GM12874 (cell line): Measurements from ENCODE around the gene PLA2G2C.

Source experiments
- CTCF ChIP-seq: IDR thresholded peaks from 2 replicates; pipeline ENCODE4 v1.5.1; 2011; ENCODE audit warnings: low read depth, mild to moderate bottlenecking, control low read depth, low read length, moderate library complexity; ENCODE audit not compliant: insufficient read depth

Gene PLA2G2C

DNA sequence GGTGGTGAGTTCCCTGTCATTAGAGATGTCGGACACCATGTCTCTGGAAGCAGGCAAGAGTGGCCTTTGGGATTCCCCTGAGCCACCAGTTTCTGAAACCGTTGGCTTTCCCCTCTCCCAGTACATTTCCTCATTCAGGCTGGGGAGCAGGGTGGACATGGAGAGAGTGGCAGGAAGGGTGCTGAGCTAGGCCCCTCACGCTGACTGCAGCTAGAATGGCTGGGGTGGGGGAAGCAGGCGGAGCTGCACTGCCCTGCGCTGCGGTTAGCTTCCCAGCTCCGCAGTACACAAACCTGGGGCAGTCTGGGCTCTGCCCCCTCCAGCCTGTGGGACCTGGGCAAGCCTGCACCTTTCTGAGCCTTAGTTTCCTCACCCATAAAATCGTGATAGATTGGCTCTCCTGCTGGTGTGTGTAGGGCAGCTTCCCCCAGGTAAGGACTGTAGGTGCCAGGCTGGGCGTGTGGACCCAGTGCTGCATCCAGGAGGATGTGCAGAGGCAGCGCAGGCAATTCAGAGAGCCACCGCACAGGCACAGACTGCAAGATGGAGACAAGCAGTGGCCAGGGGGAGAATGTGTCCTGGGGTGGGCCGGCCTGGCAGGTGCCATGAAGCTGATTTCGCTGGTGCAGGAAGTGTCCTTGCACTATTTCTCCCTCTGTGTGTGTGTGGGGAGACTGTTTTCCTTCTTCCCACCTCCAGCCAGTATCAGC lies 44.2 kb downstream of the PLA2G2C start:
- no peak for TF ChIP-seq CTCF

DNA sequence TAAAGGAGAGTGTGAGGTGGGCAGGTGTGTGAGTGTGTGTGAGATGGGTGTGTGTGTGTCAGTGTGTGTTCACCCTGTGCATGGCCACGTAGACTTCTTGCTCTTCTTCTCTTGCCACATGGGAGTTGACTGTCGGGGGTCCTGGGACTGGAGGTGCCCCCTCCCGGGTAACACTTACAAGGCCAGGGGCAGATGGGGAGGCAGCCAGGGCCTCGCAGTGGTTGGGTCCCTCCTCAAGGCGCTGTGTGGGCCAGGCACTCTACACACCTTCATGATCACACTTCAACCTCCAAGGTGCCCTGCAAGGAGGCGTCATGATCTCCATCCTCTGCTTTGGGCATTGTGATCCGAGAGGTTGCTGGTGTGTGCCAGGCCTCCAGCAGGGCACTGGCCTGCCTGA lies 44.9 kb downstream of the PLA2G2C start:
- TF ChIP-seq CTCF, result no peak

- no peak for TF ChIP-seq CTCF
These were observed 45.3 kb downstream of the PLA2G2C start for GRCh38 chr1:20141001-20141400.

GRCh38 chr1:20139776-20140612 lies 46.3 kb downstream of the PLA2G2C start:
- TF ChIP-seq CTCF, result no peak

DNA sequence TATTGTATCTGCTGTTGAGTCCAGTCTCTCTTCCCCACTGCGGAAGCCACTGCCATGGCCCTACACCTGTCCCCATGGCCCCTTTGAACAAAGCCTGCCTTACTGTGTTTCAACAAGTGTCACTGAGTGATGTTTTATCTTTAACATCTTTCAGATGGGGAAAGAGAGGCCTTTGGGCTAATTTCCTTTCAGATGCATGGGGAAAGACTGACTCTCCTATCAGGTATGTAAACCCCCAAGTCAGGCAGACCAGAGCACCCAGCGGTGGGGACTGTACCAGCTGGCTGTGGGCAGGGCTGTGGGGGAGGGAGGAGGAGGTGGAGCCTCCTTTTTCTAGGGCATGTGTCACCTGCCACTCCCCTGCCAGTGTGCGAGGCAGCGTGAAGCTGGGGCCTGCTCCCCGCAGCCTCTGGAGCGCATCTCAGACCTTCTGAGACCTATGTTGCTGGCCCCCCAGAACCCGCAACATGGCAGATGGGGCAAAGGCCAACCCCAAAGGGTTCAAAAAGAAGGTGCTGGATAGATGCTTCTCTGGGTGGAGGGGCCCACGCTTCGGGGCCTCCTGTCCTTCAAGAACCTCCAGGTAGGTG lies 47.3 kb downstream of the PLA2G2C start, which contains the start of gene PLA2G2F:
TSS of gene PLA2G2F (plus strand) at position 363 of the 590 bp plus-strand sequence. CDS start at position 468, 105 bp downstream.
- no peak for TF ChIP-seq CTCF

DNA sequence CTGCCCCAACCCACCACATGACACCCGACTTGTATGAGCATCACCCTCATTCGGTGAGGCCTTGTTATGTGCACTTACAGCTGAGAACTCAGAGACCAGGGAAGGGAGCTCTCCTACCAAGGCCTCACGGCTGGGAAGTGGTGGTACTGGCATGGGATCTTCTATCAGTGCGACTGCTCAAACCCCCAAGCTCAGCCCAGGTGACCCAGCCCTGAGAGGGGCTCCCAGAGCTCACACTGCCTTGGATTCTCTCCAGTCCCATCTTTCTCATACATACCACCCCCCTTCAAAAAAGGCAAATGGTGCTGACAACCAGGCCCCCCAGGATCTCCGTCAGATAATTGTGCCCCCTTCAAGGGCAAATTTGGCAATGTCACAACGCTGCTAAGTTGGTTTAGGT lies 48.0 kb downstream of the PLA2G2C start:
- no peak for TF ChIP-seq CTCF

DNA sequence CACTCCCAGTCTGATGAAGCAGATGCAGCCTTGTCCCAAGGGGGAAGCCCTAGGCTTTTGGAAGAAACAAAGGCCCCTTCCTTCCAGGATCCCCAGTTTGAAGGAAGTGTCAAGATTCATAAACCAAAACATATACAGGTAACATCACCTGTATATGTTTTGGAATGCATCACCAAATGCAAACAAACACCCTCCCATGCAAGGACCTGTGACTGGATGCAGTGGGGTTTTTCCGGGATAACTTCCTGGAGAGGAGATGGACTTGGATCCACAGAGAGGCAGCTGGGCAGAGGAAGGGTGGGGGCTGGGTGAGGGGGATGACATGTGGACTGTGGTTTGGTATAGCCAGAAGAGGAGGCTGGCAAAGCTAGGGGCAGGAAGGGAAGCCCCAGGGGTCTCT lies 48.7 kb downstream of the PLA2G2C start:
- no peak for TF ChIP-seq CTCF
